BLaER1 treated with 17β-estradiol and CSF1 and Interleukin-3, amounts not matched to agents 10 nM and 100 nM (cell line): ENCODE results near the gene CLIP2.

Experiments
- H3K27ac ChIP-seq, 11 experiments: shearing (Covaris generic); formaldehyde crosslinking; 2 replicates each; pipeline ENCODE4 v1.8.1; 2022
- H3K27me3 ChIP-seq, 11 experiments: shearing (Covaris generic); formaldehyde crosslinking; 2 replicates each; pipeline ENCODE4 v1.8.1; 2022
- H3K36me3 ChIP-seq, 11 experiments: shearing (Covaris generic); formaldehyde crosslinking; 2 replicates each; pipeline ENCODE4 v1.8.1; 2022
- H3K4me1 ChIP-seq, 10 experiments: shearing (Covaris generic); formaldehyde crosslinking; 2 replicates each; pipeline ENCODE4 v1.8.1; 2022
- H3K4me2 ChIP-seq, 11 experiments: shearing (Covaris generic); formaldehyde crosslinking; 2 replicates each; pipeline ENCODE4 v1.8.1; 2022
- H3K4me3 ChIP-seq, 10 experiments: shearing (Covaris generic); formaldehyde crosslinking; 2 replicates each; pipeline ENCODE4 v1.8.1; 2022
- H3K9ac ChIP-seq, 11 experiments: shearing (Covaris generic); formaldehyde crosslinking; 2 replicates each; pipeline ENCODE4 v1.8.1; 2022
- H3K9me3 ChIP-seq, 11 experiments: shearing (Covaris generic); formaldehyde crosslinking; replicated peaks in 1 of 11; 2 replicates each; pipeline ENCODE4 v1.8.1; 2022
- H4K20me1 ChIP-seq, 11 experiments: shearing (Covaris generic); formaldehyde crosslinking; 2 replicates each; pipeline ENCODE4 v1.8.1; 2022
- Cebpa-rat ChIP-seq, 11 experiments: shearing (Covaris generic); IDR thresholded peaks; 2 replicates each; pipeline ENCODE4 v1.8.1; 2022

CLIP2 gene

DNA sequence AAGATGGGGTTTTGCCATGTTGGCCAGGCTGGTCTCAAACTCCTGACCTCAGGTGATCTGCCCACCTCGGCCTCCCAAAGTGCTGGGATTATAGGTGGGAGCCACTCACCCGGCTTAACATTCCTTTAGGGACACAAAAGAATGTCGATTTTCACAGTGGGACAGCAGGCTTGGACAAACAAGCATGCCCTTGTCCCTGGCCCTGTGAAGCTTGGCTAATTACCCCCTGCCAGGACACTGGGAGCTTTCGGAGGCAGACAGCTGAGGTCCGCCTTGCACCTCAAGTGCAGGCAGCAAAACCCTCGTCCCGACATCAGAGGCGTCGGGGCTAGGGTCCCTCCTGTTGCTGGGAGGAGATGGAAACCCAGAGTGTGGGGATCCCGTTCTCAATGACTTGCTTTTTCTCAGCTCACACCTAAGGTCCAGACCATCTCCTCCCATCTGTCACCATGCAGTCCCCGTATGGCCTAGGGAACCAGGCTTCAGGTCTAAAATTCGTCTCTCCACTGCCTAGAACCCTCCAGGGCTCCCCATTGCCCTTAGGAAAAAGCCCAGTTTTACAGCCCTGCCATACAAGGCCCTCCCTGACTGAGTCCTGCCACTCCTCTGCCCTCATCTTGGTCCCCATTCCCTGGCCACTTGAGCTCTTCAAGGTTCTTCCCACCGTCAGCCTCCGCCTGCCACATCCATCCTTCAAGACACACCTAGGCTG, 6.3 kb upstream of the CLIP2 start:
- H3K27me3 ChIP-seq: no peaks in the 10 kb centered on the region
- H3K27ac ChIP-seq: peak overlapping the region in 3 of 11 experiments; percentile 2 to 36 (median 12); a peak in 2 of 22 replicates
- H4K20me1 ChIP-seq: no peaks in the 10 kb centered on the region
- peaks cover 54 to 74% (median 65%) of the 10 kb centered on the region in 10 experiments for H3K4me1 ChIP-seq
- H3K4me3 ChIP-seq: no peak overlapping the region
- H3K36me3 ChIP-seq: no peaks in the 10 kb centered on the region
- no peak for TF ChIP-seq Cebpa-rat (IDR thresholded peaks at IDR 0.05)
- no peaks in the 10 kb centered on the region for H3K9me3 ChIP-seq
- H3K9ac ChIP-seq: no peak overlapping the region
- H3K4me2 ChIP-seq: peak overlapping the region; percentile 7 to 62 (median 51); a peak in 13 of 22 replicates

DNA sequence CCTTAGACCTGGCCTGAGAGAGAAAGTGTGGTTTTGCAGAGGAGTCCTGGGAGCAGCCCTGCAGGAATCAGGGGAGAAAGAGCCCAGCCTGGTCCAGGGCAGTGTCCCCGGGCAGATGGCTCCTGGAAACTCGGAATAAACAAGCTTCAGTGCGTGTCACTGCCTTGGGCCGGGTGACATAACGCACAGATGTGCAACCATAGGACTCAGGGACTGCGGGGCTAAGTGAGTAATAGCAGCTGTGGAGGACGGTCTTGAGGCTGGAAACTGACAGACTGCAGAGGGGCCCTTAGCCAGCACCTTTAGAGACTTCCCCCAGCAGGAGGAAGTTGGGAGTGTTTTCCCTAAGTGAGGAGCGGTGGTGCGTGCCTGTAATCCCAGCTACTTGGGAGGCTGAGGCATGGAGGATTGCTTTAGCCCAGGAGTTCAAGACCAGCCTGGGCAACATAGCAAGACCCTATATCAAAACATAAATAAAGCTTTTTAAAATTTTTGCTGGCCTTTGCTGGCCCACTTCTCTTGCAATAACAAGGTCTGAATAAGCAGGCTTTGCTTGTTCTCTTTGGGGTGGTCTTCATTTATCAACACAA, 5.3 kb upstream of the CLIP2 start:
- peaks cover 60 to 74% (median 67%) of the 10 kb centered on the region in 10 experiments for H3K4me1 ChIP-seq
- H3K4me2 ChIP-seq: peak overlapping the region in 10 of 11 experiments; percentile 7 to 62 (median 54); a peak in 19 of 22 replicates

DNA sequence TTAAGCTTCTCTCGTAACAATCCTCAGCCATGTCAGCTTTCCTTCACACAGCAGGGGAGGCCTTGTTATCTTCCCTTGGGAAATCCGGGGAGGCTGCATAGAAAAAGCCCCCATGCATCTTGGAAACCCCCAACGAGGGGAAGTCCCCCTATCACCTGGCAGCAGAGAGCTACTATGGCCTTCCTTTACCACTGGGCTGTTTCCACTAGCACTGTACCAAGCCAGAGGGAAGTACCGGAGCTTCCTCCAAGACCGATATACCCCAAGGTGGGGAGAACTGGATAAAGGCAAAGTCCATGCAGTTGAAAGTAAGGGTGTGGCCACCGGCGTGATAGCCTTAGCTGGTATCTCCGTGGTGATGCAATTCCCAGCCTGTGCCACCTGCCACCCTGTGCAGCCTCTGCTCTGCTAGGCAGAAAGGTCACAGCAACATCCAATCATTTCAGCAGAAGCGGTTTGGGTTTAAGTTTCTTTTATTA, 4.4 kb upstream of the CLIP2 start:
- Histone ChIP-seq H3K9me3 (no peaks in the 10 kb centered on the region), H3K4me1 (peaks cover 53 to 67% (median 60%) of the 10 kb centered on the region in 10 experiments), H4K20me1 (peaks cover 0 to 5% (median 1%) of the 10 kb centered on the region in 11 experiments; a peak in 12 of 22 replicates), H3K4me3 (no peak overlapping the region), H3K36me3 (no peaks in the 10 kb centered on the region), H3K4me2 (peak overlapping the region; percentile 7 to 62 (median 46); a peak in 21 of 22 replicates), H3K9ac (no peak overlapping the region), H3K27me3 (no peaks in the 10 kb centered on the region), H3K27ac (no peak overlapping the region)
- peak in 1 of 11 experiments; percentile 45; a peak in 1 of 22 replicates for TF ChIP-seq Cebpa-rat (IDR thresholded peaks at IDR 0.05)

More for the DNA sequence above, 5.3 kb upstream of the CLIP2 start:
- Histone ChIP-seq H3K27ac (peak overlapping the region in 2 of 11 experiments; percentile 11 to 28; a peak in 2 of 22 replicates), H3K4me3 (no peak overlapping the region), H3K9me3 (no peaks in the 10 kb centered on the region), H3K36me3 (no peaks in the 10 kb centered on the region), H3K27me3 (no peaks in the 10 kb centered on the region), H4K20me1 (no peaks in the 10 kb centered on the region), H3K9ac (no peak overlapping the region)
- TF ChIP-seq Cebpa-rat (IDR thresholded peaks at IDR 0.05): no peak

DNA sequence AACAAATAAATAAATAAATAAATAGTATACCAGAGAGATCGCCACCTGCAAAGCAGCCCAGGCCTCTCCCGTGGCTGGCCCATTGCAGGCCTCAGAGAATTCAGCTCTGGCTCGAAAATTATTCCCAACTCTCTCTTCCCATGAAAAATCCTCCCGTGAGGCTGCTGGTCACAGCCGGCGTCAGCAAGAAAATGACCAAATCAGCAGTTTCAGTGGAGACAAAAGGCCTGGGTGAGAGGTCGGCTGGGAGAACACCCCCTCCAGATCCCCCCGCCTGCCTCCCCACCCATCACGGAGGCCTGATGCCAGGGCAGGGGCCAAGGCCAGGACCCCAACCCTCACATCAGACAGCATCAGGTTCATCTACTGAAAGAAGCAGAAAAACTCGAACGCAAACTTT, 3.1 kb upstream of the CLIP2 start:
- Histone ChIP-seq H3K36me3 (0 out of 22 replicates have a peak, but pooled peaks cover 0 to 2% (median 0%) of the 10 kb centered on the region in 11 experiments), H3K4me1 (peaks cover 49 to 62% (median 56%) of the 10 kb centered on the region in 10 experiments), H3K27ac (no peak overlapping the region), H3K9me3 (no peaks in the 10 kb centered on the region), H3K4me3 (no peak overlapping the region), H3K4me2 (no peak overlapping the region), H3K27me3 (no peaks in the 10 kb centered on the region), H3K9ac (no peak overlapping the region), H4K20me1 (peaks cover 9 to 18% (median 14%) of the 10 kb centered on the region in 11 experiments)
- TF ChIP-seq Cebpa-rat (IDR thresholded peaks at IDR 0.05): no peak

DNA sequence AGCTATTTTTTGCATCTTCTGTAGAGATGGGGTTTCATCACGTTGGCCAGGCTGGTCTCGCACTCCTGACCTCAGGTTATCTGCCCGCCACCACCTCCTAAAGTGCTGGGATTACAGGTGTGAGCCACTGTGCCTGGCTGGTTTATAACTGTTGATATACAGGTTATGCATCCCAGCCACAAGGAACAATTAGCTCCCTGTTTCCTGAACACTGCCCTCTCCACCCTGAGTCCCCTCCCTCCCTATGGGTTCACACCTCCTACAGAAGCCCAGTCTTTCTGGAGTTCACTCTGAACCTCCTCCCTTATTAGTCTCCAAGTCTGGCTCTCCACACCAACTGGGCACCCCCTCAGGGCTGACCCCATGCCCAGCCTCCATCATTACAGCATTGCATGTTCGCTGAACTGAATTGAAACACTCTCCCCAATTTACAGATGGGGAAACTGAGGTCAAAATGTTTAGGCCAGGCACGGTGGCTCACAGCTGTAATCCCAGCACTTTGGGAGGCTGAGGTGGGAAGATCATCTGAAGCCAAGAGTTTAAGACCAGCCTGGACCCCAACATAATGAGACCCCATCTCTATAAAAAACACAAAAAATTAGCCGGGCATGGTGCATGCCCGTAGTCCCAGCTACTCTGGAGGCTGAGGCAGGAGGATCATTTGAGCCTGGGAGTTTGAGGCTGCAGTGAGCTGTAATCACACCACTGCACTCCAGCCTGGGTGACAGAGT, 1.7 kb upstream of the CLIP2 start:
- peak overlapping the region; percentile 79 to 95 (median 92); a peak in 21 of 22 replicates for H3K4me2 ChIP-seq
- H3K9me3 ChIP-seq: no peaks in the 10 kb centered on the region
- no peak for TF ChIP-seq Cebpa-rat (IDR thresholded peaks at IDR 0.05)
- no peak overlapping the region for H3K9ac ChIP-seq
- no peak overlapping the region for H3K4me3 ChIP-seq
- 0 out of 22 replicates have a peak, but pooled peaks cover 0 to 3% (median 0%) of the 10 kb centered on the region in 11 experiments for H3K36me3 ChIP-seq
- H3K27me3 ChIP-seq: no peaks in the 10 kb centered on the region
- H3K27ac ChIP-seq: no peak overlapping the region
- H4K20me1 ChIP-seq: peaks cover 23 to 31% (median 28%) of the 10 kb centered on the region in 11 experiments
- peaks cover 60 to 71% (median 66%) of the 10 kb centered on the region in 10 experiments for H3K4me1 ChIP-seq

DNA sequence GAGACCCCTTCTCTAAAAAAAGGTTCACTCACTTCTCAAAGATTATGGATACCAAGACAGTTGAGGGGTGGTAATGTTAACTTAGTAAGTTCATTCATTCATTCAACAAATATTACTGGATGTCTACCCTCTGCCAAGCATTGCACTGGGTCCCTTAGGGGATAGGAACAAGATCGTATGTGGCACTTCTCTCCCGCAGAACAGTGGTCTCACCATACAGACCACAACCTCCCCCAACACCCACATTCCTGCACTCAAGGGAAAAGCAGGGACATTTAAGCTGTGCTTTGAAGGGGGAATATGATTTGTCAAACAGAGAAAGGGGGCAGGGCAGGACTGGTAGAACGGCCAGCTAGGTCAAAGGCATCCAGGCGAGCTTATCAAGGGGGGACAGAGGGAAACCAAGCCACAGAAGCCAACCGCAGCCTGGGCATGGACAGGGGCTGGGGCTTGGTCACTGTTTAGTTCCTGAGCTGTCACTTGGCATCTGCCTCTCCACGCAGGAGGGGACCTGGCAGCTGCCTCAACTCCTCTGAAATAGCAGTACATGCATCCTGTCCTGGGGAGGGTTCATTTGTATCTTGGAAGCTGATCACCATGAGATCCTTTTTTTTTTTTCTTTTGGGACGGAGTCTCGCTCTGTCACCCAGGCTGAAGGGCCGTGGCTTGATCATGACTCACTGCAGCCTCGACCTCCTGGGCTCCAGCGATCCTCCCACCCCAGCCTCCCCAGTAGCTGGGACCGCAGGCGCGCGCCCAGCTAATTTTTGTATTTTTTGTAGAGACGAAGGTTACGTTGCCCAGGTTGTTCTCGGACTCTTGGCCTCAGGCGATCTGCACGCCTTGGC, 949 bp upstream of the CLIP2 start:
- Histone ChIP-seq H3K27ac (peak overlapping the region in 10 of 11 experiments; percentile 0 to 93 (median 60); a peak in 17 of 22 replicates), H4K20me1 (peaks cover 31 to 39% (median 35%) of the 10 kb centered on the region in 11 experiments), H3K4me2 (peak overlapping the region; percentile 79 to 95 (median 92)), H3K4me3 (peak overlapping the region; percentile 28 to 100 (median 90); a peak in 16 of 20 replicates), H3K9ac (peak overlapping the region in 9 of 11 experiments; percentile 36 to 95 (median 57); a peak in 13 of 22 replicates), H3K36me3 (0 out of 22 replicates have a peak, but pooled peaks cover 0 to 7% (median 0%) of the 10 kb centered on the region in 11 experiments), H3K27me3 (no peaks in the 10 kb centered on the region), H3K4me1 (peaks cover 63 to 74% (median 70%) of the 10 kb centered on the region in 10 experiments), H3K9me3 (no peaks in the 10 kb centered on the region)
- no peak for TF ChIP-seq Cebpa-rat (IDR thresholded peaks at IDR 0.05)

DNA sequence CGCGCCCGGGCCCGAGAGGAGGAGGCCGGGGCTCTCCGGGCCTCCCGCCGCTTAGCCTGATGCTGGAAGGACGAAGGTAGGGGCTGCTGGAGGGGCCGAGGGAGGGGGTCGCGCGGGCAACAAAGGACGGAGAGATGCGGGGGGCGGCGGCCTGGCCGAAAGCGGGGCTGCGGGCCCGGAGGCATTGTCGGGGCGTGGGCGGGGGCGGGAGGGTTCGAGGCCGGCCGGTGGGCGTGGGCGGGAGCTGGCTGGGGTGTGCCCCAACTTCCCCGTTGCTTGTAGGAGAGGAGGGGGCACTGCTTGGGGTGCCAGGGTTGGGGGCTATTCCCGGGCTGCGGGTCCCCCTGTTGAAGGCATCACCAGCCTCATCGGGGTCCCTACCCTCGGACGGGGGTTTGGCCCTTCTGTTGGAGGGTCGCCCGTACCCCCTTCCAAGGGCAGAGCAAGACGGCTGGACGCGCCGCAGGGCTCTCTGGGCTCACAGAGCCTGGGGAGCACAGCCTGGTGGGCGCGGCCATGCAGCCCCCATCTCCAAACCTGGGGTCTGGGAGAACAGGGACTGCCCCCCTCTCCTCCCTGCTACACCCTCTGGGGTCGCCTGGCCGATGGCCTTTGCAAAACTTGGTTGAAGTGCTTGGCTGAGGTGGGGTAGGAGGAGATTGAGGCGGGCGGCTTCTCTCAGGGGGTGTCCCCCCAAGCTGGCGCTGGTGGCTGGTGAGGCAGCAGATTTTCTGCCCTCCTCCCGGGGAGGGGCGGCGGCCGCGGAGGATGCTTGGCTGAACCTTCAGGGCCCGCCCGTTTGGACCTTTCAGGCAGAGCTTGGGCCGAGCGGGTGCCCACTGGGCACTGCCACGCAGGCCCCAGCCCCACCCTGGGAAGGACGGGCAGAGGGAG, 699 bp downstream of the CLIP2 start:
- Histone ChIP-seq H3K27ac (peak overlapping the region; percentile 40 to 94 (median 90); a peak in 21 of 22 replicates), H3K27me3 (no peaks in the 10 kb centered on the region), H3K9ac (peak overlapping the region; percentile 82 to 97 (median 93)), H3K4me1 (peaks cover 63 to 74% (median 70%) of the 10 kb centered on the region in 10 experiments), H3K36me3 (0 out of 22 replicates have a peak, but pooled peaks cover 0 to 7% (median 0%) of the 10 kb centered on the region in 11 experiments), H4K20me1 (peaks cover 47 to 55% (median 52%) of the 10 kb centered on the region in 11 experiments), H3K9me3 (no peaks in the 10 kb centered on the region), H3K4me3 (peak overlapping the region; percentile 86 to 100 (median 97)), H3K4me2 (peak overlapping the region; percentile 90 to 99 (median 97))
- no peak for TF ChIP-seq Cebpa-rat (IDR thresholded peaks at IDR 0.05)
